CD8-positive, alpha-beta memory T cell (primary cell): ENCODE data around the gene WDR74. TPM values are rescaled to one million over a fixed set of nuclear protein-coding genes. Genes with fewer than 3 reads are reported as not detected.
"Not testable (repeated sequence)": the region's sequence is repeated elsewhere in the genome, so short reads cannot be mapped to it uniquely, and the experiment has no call there.

Experiments
- CTCF ChIA-PET: fragments of 350-600 bp; sonication (Branson Sonifier 250); formaldehyde crosslinking; loops from one replicate; lab custom pipeline; 2021; ENCODE audit warnings: antibody characterized with exemption; lab: Charles Lee
- POLR2A ChIA-PET: fragments of 350-600 bp; sonication (Branson Sonifier 250); formaldehyde crosslinking; loops from one replicate; lab custom pipeline; 2021; ENCODE audit warnings: antibody characterized with exemption; lab: Charles Lee
- DNase-seq, 5 donors: peaks; one replicate each; pipeline versions ENCODE4 v3.0.0 to v3.0.0-alpha.2; 2020 to 2022; ENCODE audit warnings: mixed read lengths in 1 of 5
- H3K27ac ChIP-seq: one replicate; pipeline ENCODE4 v1.7.0; 2013; ENCODE audit warnings: low read depth, mild to moderate bottlenecking, low read length, moderate library complexity
- H3K27me3 ChIP-seq: 2 replicates; pipeline ENCODE4 v1.7.0; 2013; ENCODE audit warnings: low read length, mild to moderate bottlenecking; ENCODE audit not compliant: insufficient read depth, poor library complexity, severe bottlenecking
- H3K36me3 ChIP-seq: 2 replicates; pipeline ENCODE4 v1.7.0; 2013; ENCODE audit warnings: mild to moderate bottlenecking, low read length, moderate library complexity; ENCODE audit not compliant: insufficient read depth
- H3K4me1 ChIP-seq: 2 replicates; pipeline ENCODE4 v1.7.0; 2013; ENCODE audit warnings: mild to moderate bottlenecking, low read length, moderate library complexity; ENCODE audit not compliant: insufficient read depth
- H3K4me3 ChIP-seq: 2 replicates; pipeline ENCODE4 v1.7.0; 2013; ENCODE audit warnings: mild to moderate bottlenecking, low read length
- H3K9me3 ChIP-seq: 2 replicates; pipeline ENCODE4 v1.7.0; 2013; ENCODE audit warnings: mild to moderate bottlenecking, low read length
- H3K27ac Mint-ChIP-seq, 8 donors: one replicate each; pipeline ENCODE4 v1.8.0; 2020 to 2021; ENCODE audit warnings: mixed read lengths in 8 of 8, mild to moderate bottlenecking in 6 of 8, inconsistent platforms in 3 of 8, moderate library complexity in 3 of 8
- H3K27me3 Mint-ChIP-seq, 2 donors: one replicate each; pipeline ENCODE4 v1.8.0; 2020 to 2021; ENCODE audit warnings: mixed read lengths in 2 of 2, mild to moderate bottlenecking in 1 of 2, moderate library complexity in 1 of 2
- H3K36me3 Mint-ChIP-seq, 3 donors: one replicate each; pipeline ENCODE4 v1.8.0; 2020 to 2021; ENCODE audit warnings: mixed read lengths in 3 of 3, inconsistent platforms in 1 of 3, mild to moderate bottlenecking in 1 of 3
- H3K4me1 Mint-ChIP-seq, 3 donors: one replicate each; pipeline ENCODE4 v1.8.0; 2020 to 2021; ENCODE audit warnings: mixed read lengths in 3 of 3, inconsistent platforms in 1 of 3, mild to moderate bottlenecking in 1 of 3
- H3K4me3 Mint-ChIP-seq, 7 donors: one replicate each; pipeline ENCODE4 v1.8.0; 2020 to 2021; ENCODE audit warnings: mixed read lengths in 7 of 7, mild to moderate bottlenecking in 6 of 7, moderate library complexity in 4 of 7, inconsistent platforms in 2 of 7
- H3K9me3 Mint-ChIP-seq, 5 donors: one replicate each; pipeline ENCODE4 v1.8.0; 2020 to 2022; ENCODE audit warnings: mixed read lengths in 5 of 5, mild to moderate bottlenecking in 3 of 5, moderate library complexity in 2 of 5, inconsistent platforms in 1 of 5
- polyA plus RNA-seq: library from polyadenylated mRNA; unstranded; fragments of 300-500 nt; fragmentation: Illumina TruSeq; gene quantifications from one replicate; pipeline ENCODE4 v1.2.3, GENCODE V29; 2021
- total RNA-seq, 2 experiments: library from RNA; stranded (reverse); gene quantifications; one replicate each; pipeline ENCODE4 v1.2.3, GENCODE V29; 2021

WDR74 gene
- total and polyA plus RNA-seq, 3 experiments from 2014 or later = 42.4 to 131 (median 124) TPM

DNA sequence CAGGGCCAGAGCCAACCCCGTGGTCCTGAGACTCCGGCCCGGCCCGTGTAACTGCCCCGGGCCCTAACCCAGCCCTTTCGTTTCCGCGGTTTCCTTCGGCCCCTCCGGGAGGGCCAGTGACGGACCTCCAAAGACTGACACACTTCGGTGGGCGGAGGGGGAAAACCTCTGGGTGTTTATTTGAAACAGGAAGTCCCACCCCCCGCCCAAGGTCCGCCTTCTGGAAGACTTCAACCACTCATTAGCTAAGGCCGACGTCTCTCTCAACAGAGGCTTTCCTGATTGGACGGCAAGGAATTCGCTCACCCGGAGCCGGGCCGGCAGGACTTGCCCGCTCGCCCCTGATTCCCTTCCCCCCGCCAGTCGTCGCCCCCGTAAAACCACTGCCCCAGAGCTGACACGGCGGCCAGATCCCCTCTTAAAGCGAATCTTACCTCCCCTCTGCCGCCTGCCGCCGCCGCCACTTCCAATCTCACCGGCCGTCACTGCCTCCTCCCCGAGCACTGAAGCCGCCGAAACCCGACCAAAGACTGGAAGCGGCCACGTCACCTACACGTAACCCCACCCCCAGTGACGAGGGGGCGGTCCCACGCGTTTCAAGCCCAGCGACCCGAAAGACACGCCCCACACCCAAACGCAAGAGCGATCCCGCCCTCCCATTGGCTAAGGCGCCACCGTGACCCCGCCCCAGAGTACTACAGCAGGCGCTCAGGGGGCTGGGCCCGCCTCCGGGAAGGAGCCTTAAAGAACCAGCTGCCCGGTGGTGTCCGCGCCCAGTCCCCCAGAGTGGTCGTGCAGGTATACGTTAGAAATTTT lies 7.7 kb downstream of the WDR74 start, which contains the start of gene STX5:
Gene STX5, minus strand, starts transcription at position 532 of the 816 bp plus-strand sequence. CDS start 808 bp downstream, outside the sequence.
- Histone ChIP-seq H3K27ac (peak within 1 kb of the TSS; percentile 98), H3K9me3 (no peaks in the 10 kb centered on the region), H3K4me1 (peaks cover 29% of the 10 kb centered on the region), H3K36me3 (peaks cover 36% of the 10 kb centered on the region), H3K27me3 (no peaks in the 10 kb centered on the region), H3K4me3 (peak within 1 kb of the TSS; percentile 96)
- ChIA-PET POLR2A (interaction anchor here (0.6 to 2.9 kb wide), 18 partner anchors 9 to 240 kb away, joined by 3 to 68 read pairs (median 6); partner anchors contain the start of genes HNRNPUL2, NXF1, POLR2G and SLC3A2), CTCF (interaction anchor here (0.6 to 1.6 kb wide), 10 partner anchors 8 to 258 kb away, joined by 3 to 5 read pairs (median 3); partner anchors contain the start of genes EEF1G, NXF1, SLC3A2 and TAF6L)
- peak within 1 kb of the TSS; percentile 96 to 100 (median 98) for H3K27ac Mint-ChIP-seq
- peak; percentile 99 to 100 (median 99) for DNase-seq
- peak within 1 kb of the TSS; percentile 93 to 100 (median 97) for H3K4me3 Mint-ChIP-seq
- H3K36me3 Mint-ChIP-seq = peaks cover 0 to 73% (median 10%) of the 10 kb centered on the region in 3 donors
- no peaks in the 10 kb centered on the region for H3K27me3 Mint-ChIP-seq
- H3K4me1 Mint-ChIP-seq = peaks cover 22 to 55% (median 35%) of the 10 kb centered on the region in 3 donors
- H3K9me3 Mint-ChIP-seq = no peaks in the 10 kb centered on the region

DNA sequence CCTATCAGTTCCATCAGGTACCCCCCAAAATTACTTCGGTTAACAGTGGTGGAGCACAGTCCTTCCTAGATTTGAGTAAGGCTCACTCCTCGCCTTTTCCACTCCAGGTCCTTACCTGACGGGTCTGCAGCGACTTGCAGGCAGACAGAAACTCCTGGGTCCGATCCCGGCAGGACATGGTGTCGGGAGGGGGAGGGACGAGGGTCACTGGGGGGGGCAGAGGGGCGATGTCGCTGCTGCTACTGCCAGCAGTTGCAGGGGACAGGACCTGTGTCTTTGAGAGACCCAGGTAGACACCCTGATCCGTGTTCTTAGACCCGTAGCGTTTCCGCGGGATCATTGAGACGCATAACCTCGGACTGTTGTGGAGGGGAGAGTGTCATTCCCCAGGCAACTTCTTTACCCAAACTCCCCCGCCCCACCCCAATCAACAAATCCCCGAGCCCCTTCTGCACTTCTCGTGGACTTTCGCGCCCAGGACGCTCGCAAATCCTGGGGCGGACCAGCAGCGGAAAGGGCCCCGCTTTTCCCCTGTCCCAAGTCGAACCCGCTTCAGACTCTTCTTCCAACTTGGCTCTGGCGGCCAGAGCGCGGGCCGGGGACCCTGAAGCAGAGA lies 8.4 kb downstream of the WDR74 start:
- Histone ChIP-seq H3K4me1 (peaks cover 29% of the 10 kb centered on the region), H3K36me3 (peaks cover 30% of the 10 kb centered on the region), H3K9me3 (no peaks in the 10 kb centered on the region), H3K27me3 (no peaks in the 10 kb centered on the region), H3K4me3 (peak overlapping the region; percentile 96), H3K27ac (peak overlapping the region; percentile 98)
- Mint-ChIP-seq H3K9me3 (no peaks in the 10 kb centered on the region), H3K4me1 (peaks cover 22 to 52% (median 30%) of the 10 kb centered on the region in 3 donors), H3K4me3 (peak overlapping the region; percentile 93 to 100 (median 97)), H3K27me3 (no peaks in the 10 kb centered on the region), H3K27ac (peak overlapping the region; percentile 96 to 100 (median 98)), H3K36me3 (peaks cover 0 to 66% (median 10%) of the 10 kb centered on the region in 3 donors)
- POLR2A ChIA-PET = interaction anchor here (1.0 to 2.9 kb wide), 13 partner anchors 8 to 239 kb away, joined by 3 to 68 read pairs (median 13); partner anchors contain the start of genes HNRNPUL2, NXF1, POLR2G and SLC3A2
- CTCF ChIA-PET = interaction anchor here (0.6 to 1.6 kb wide), 8 partner anchors 9 to 257 kb away, joined by 3 to 7 read pairs (median 3); partner anchors contain the start of genes EEF1G, NXF1, SLC3A2 and TMEM179B
- DNase-seq = no peak

DNA sequence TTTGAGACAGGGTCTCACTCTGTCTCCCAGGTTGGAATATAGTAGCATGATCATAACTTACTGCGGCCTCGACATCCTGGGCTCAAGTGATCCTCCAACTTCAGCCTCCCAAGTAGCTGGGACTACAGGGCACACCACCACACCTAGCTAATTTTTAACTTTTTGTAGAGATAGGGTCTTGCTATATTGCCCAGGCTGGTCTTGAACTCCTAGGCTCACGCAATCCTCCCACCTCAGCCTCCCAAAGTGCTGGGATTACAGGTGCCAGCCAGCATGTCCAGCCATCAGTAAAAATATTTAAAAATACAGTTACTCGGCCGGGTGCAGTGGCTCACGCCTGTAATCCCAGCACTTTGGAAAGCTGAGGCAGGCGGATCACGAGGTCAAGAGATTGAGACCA lies 11.3 kb downstream of the WDR74 start:
- not testable (repeated sequence) for H3K27ac ChIP-seq, H3K27me3 Mint-ChIP-seq, H3K4me3 ChIP-seq, DNase-seq, H3K27me3 ChIP-seq, H3K9me3 Mint-ChIP-seq, H3K9me3 ChIP-seq
- Mint-ChIP-seq H3K36me3 (peaks cover 0 to 69% (median 12%) of the 10 kb centered on the region in 3 donors), H3K27ac (peak overlapping the region in 2 of 8 donors; percentile 41 to 72), H3K4me3 (peak overlapping the region in 1 of 7 donors; percentile 36), H3K4me1 (peaks cover 18 to 40% (median 31%) of the 10 kb centered on the region in 3 donors)
- ChIA-PET POLR2A (interaction anchor here (0.6 to 3.1 kb wide), 2 partner anchors 22 to 32 kb away, joined by 3 to 11 read pairs; partner anchors contain the start of gene NXF1), CTCF (interaction anchor here (1.1 to 3.1 kb wide), 3 partner anchors 26 to 52 kb away, joined by 3 to 11 read pairs (median 4); partner anchors contain the start of genes SLC3A2 and TMEM179B)
- peaks cover 42% of the 10 kb centered on the region for H3K36me3 ChIP-seq
- H3K4me1 ChIP-seq = peaks cover 23% of the 10 kb centered on the region

DNA sequence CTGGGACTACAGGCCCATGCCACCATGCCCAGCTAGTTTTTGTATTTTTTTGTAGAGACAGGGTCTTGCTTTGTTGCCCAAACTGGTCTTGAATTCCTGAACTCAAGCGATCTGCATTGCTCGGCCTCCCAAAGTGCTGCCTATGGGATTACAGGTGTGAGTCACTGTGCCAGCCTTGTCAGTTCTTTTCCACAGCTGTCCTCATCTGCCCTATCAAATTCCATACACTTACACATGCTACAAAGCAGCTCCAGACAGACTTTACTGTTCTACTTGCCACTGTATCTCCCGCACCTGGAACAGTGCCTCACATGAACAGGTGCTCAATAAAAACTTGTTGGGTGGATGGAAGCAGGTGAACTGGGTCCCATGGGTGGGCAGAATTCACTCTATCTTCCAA lies 15.7 kb downstream of the WDR74 start:
- no peaks in the 10 kb centered on the region for H3K4me1 ChIP-seq
- H3K27ac Mint-ChIP-seq = no peak overlapping the region
- no peaks in the 10 kb centered on the region for H3K27me3 Mint-ChIP-seq
- H3K9me3 ChIP-seq = no peaks in the 10 kb centered on the region
- H3K4me3 ChIP-seq = no peak overlapping the region
- peaks cover 0 to 74% (median 22%) of the 10 kb centered on the region in 3 donors for H3K36me3 Mint-ChIP-seq
- no peak overlapping the region for H3K27ac ChIP-seq
- H3K36me3 ChIP-seq = peaks cover 50% of the 10 kb centered on the region
- CTCF ChIA-PET = interaction anchor here (0.6 to 1.5 kb wide), 2 partner anchors 9 to 159 kb away, joined by 3 to 4 read pairs; partner anchors contain the start of genes C11orf98, CSKMT and TEX54
- POLR2A ChIA-PET = interaction anchor here (0.6 to 0.9 kb wide), 2 partner anchors 29 to 95 kb away, joined by 3 read pairs; partner anchors contain the start of gene TTC9C
- no peaks in the 10 kb centered on the region for H3K27me3 ChIP-seq
- no peak overlapping the region for H3K4me3 Mint-ChIP-seq
- peaks cover 4 to 16% (median 11%) of the 10 kb centered on the region in 3 donors for H3K4me1 Mint-ChIP-seq
- no peaks in the 10 kb centered on the region for H3K9me3 Mint-ChIP-seq
- DNase-seq = no peak

DNA sequence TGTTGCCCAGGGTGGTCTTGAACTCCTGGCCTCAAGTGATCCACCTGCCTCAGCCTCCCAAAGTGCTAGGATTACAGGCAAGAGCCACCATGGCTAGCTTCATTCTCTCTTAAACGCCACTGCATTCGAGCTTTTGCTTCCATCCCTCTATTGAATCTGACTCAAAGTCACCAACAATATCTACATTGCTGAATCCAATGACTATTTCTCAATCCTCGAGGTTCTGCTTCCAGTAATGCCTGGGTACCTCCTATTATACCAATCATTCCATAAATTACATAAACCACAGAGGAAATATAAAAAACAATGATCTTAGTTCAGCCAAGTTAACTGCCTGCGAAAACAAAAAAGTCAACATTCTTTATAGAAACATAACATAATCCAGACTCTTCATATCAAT lies 22.3 kb downstream of the WDR74 start:
- Histone ChIP-seq H3K36me3 (peaks cover 5% of the 10 kb centered on the region), H3K4me1 (no peaks in the 10 kb centered on the region), H3K4me3 (no peak overlapping the region), H3K27ac (no peak overlapping the region), H3K27me3 (no peaks in the 10 kb centered on the region), H3K9me3 (no peaks in the 10 kb centered on the region)
- Mint-ChIP-seq H3K4me3 (no peak overlapping the region), H3K36me3 (peaks cover 0 to 51% (median 7%) of the 10 kb centered on the region in 3 donors), H3K4me1 (peaks cover 0 to 1% (median 0%) of the 10 kb centered on the region in 3 donors), H3K27ac (peak overlapping the region in 1 of 8 donors; percentile 64), H3K9me3 (no peaks in the 10 kb centered on the region), H3K27me3 (peaks cover 0 to 1% of the 10 kb centered on the region in 2 donors)
- ChIA-PET POLR2A (interaction anchor here (0.8 to 1.4 kb wide), 3 partner anchors 11 to 24 kb away, joined by 4 to 5 read pairs (median 5); partner anchors contain the start of gene WDR74), CTCF (interaction anchor here (1.1 to 1.4 kb wide), 2 partner anchors 30 to 46 kb away, joined by 3 read pairs; partner anchors contain the start of gene TMEM179B)
- DNase-seq = no peak

DNA sequence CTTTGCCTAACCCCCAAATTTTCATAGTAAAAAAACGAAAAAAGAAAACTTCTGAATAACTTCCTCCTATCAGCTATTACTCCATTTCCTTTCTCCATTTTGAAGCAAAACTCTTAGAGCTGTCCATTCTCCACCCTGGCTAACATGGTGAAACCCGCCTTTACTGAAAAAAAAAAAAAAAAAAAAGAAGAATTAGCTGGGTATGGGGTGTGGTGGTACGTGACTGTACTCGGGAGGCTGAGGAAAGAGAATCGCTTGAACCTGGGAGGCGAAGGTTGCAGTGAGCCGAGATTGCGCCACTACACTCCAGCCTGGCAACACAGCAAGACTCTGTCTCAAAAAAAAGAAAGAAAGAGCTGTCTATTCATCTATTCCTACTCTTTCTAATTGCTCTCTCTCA lies 22.8 kb downstream of the WDR74 start:
- no peaks in the 10 kb centered on the region for H3K9me3 Mint-ChIP-seq
- H3K36me3 Mint-ChIP-seq = peaks cover 0 to 48% (median 7%) of the 10 kb centered on the region in 3 donors
- POLR2A ChIA-PET = interaction anchor here (0.7 to 1.4 kb wide), 4 partner anchors 10 to 106 kb away, joined by 4 to 9 read pairs (median 5); partner anchors contain the start of gene WDR74
- CTCF ChIA-PET = interaction anchor here (0.8 to 1.4 kb wide), 3 partner anchors 29 to 64 kb away, joined by 3 read pairs; partner anchors contain the start of genes SLC3A2 and TMEM179B
- no peak overlapping the region for H3K27ac Mint-ChIP-seq
- peaks cover 0 to 1% of the 10 kb centered on the region in 2 donors for H3K27me3 Mint-ChIP-seq
- Histone ChIP-seq H3K9me3 (no peaks in the 10 kb centered on the region), H3K36me3 (peaks cover 5% of the 10 kb centered on the region), H3K4me1 (no peaks in the 10 kb centered on the region), H3K4me3 (no peak overlapping the region), H3K27ac (no peak overlapping the region), H3K27me3 (no peaks in the 10 kb centered on the region)
- H3K4me1 Mint-ChIP-seq = peaks cover 0 to 1% (median 0%) of the 10 kb centered on the region in 3 donors
- H3K4me3 Mint-ChIP-seq = no peak overlapping the region
- DNase-seq = no peak

DNA sequence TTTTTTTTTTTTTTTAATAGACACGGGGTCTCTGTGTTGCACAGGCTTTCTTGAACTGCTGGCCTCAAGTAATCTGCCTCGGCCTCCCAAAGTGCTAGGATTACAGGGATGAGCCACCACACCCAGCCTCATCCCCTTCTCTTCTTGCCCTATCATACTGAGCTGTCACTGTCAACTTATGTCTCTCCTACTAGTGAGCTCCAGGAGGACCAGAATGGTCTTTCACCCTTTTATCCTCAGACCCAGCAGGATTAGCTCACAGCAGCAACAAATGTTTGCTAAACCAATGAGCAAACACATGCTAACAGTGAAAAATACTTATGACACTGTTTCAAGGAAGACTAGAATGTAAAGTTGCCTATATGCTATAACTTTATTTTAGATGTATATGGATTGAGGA lies 27.7 kb downstream of the WDR74 start:
- Histone ChIP-seq H3K4me3 (no peak overlapping the region), H3K27ac (no peak overlapping the region), H3K9me3 (no peaks in the 10 kb centered on the region), H3K4me1 (no peaks in the 10 kb centered on the region), H3K27me3 (no peaks in the 10 kb centered on the region), H3K36me3 (no peaks in the 10 kb centered on the region)
- Mint-ChIP-seq H3K27me3 (peaks cover 0 to 1% of the 10 kb centered on the region in 2 donors), H3K4me3 (peak overlapping the region in 1 of 7 donors; percentile 37), H3K27ac (peak overlapping the region in 2 of 8 donors; percentile 33 to 43), H3K36me3 (peaks cover 0 to 19% (median 2%) of the 10 kb centered on the region in 3 donors), H3K9me3 (no peaks in the 10 kb centered on the region), H3K4me1 (peaks cover 0 to 1% (median 0%) of the 10 kb centered on the region in 3 donors)
- ChIA-PET POLR2A (interaction anchor here (0.7 to 1.2 kb wide), 4 partner anchors 13 to 30 kb away, joined by 3 to 8 read pairs (median 4); partner anchors contain the start of gene STX5), CTCF (interaction anchor here (1.5 kb wide), 1 partner anchor 26 kb away, joined by 5 read pairs; no protein-coding TSS in a partner anchor)
- DNase-seq = no peak
